ENCODE results near the gene MEGF11.

- TF ChIP-seq, protein P1, sequence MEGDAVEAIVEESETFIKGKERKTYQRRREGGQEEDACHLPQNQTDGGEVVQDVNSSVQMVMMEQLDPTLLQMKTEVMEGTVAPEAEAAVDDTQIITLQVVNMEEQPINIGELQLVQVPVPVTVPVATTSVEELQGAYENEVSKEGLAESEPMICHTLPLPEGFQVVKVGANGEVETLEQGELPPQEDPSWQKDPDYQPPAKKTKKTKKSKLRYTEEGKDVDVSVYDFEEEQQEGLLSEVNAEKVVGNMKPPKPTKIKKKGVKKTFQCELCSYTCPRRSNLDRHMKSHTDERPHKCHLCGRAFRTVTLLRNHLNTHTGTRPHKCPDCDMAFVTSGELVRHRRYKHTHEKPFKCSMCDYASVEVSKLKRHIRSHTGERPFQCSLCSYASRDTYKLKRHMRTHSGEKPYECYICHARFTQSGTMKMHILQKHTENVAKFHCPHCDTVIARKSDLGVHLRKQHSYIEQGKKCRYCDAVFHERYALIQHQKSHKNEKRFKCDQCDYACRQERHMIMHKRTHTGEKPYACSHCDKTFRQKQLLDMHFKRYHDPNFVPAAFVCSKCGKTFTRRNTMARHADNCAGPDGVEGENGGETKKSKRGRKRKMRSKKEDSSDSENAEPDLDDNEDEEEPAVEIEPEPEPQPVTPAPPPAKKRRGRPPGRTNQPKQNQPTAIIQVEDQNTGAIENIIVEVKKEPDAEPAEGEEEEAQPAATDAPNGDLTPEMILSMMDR (IDR thresholded peaks at IDR 0.05; ENCODE audit: low read depth, low read length), result no peak
- TF ChIP-seq EZH2phosphoT487 (IDR thresholded peaks at IDR 0.05; ENCODE audit: low read depth), result no peak
Measured at GRCh38 chr15:65963358-65963757, 290.2 kb downstream of the MEGF11 start.

Measured in OCI-LY3 (cell line).